Neuron (in vitro differentiated cells): ENCODE data around the gene BTN1A1.
A peak's percentile ranks its signal among the peaks of the same experiment; 100 is the strongest.
"Not testable (repeated sequence)": the region's sequence is repeated elsewhere in the genome, so short reads cannot be mapped to it uniquely, and the experiment has no call there.

Source experiments
- H2AFZ ChIP-seq: one replicate; pipeline ENCODE4 v1.6.1; 2013; ENCODE audit warnings: low read depth, mild to moderate bottlenecking, inconsistent platforms, low read length, moderate library complexity
- H3K27me3 ChIP-seq: one replicate; pipeline ENCODE4 v1.6.1; 2013; ENCODE audit warnings: low read length; ENCODE audit not compliant: insufficient read depth
- H3K36me3 ChIP-seq: one replicate; pipeline ENCODE4 v1.6.1; 2013; ENCODE audit warnings: low read length; ENCODE audit not compliant: insufficient read depth
- H3K4me1 ChIP-seq: one replicate; pipeline ENCODE4 v1.6.1; 2013; ENCODE audit warnings: low read length; ENCODE audit not compliant: insufficient read depth
- H3K4me3 ChIP-seq: 2 replicates; pipeline ENCODE4 v1.5.1; 2013; ENCODE audit warnings: mild to moderate bottlenecking, low read length, moderate library complexity
- H3K9me3 ChIP-seq: one replicate; pipeline ENCODE4 v1.6.1; 2013; ENCODE audit warnings: low read length

The BTN1A1 gene

DNA sequence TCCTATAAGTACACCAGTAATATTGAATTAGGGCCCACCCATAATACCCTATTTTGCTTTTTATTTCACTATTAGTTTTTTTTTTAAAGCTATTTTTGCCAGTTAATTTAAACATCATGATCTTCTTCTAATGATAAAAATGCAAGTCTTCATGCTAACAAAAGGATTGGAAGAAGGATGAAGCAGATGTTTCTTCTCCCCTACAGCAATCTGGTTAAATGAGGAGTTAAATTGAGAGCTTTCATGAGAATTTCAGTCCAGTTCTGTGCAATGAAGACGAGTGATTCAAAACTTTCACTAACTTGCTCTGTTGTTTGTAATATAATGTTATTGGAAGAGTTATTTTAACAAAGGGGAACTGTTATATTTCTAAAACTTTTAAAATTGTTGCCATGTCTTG, 41.5 kb downstream of the BTN1A1 start:
- Histone ChIP-seq H3K36me3 (peaks cover 38% of the 10 kb centered on the region), H3K4me1 (peaks cover 8% of the 10 kb centered on the region), H2AFZ (no peak overlapping the region), H3K27me3 (no peaks in the 10 kb centered on the region), H3K4me3 (no peak overlapping the region), H3K9me3 (no peaks in the 10 kb centered on the region)

DNA sequence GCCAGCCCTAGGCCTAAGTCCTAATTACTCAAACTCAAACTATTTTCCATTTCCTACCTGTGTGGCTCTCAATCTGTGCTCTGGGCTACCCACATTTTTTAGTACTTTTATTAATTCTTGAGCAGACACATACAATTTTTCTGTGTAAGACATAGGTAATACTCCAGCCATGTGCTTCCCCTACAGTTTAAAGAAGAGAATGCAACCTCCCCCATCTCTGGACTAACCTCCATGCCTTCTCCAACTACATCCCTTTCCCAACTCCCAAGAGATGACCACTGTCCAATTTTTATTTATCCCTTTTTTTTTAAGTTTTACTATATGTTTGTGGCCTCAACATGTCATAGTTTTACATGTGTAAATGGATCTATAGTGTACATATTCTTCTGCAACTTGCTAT, 43.9 kb downstream of the BTN1A1 start:
- Histone ChIP-seq H3K36me3 (peaks cover 41% of the 10 kb centered on the region), H3K4me3 (no peak overlapping the region), H3K9me3 (no peaks in the 10 kb centered on the region), H3K4me1 (peaks cover 6% of the 10 kb centered on the region), H3K27me3 (no peaks in the 10 kb centered on the region), H2AFZ (no peak overlapping the region)

DNA sequence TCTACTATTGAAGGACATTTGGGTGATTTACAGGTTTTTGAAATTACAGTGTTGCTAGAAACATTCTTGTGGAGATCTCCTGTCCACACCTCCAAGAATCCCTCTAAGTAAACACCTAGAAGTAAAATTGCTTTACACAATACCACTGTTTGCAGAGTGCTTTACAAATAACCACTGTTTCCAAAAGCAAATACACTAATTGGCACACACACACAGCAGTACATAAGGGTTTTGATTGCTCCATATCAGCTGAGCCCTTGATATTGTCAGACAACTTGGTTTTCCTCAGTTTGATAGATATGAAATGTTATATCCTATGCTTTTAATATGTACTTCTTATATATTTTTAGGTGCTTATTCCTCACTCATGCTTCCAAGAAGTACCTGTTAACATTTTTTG, 44.4 kb downstream of the BTN1A1 start:
- peaks cover 41% of the 10 kb centered on the region for H3K36me3 ChIP-seq
- H3K9me3 ChIP-seq = no peaks in the 10 kb centered on the region
- peaks cover 3% of the 10 kb centered on the region for H3K4me1 ChIP-seq
- no peak overlapping the region for H2AFZ ChIP-seq
- no peaks in the 10 kb centered on the region for H3K27me3 ChIP-seq
- no peak overlapping the region for H3K4me3 ChIP-seq

DNA sequence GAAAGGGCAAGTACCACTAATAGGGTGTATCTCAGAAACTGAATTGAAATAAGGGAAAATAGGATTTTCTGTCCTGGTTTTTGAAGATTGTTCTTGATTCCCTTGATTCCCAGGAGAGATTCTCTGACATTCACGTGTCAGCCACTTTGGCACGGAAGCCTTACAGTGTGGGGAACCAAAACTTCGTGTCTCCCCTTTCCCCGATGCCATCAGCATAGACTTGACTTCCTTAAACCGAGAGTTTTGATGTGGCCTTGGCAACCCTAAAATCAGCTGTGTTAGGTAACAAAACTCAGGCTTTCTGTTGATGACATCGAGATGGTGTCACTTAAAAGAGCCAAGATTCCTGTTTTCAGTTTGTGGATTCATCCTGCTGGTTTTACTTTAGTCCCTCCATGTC, 45.5 kb downstream of the BTN1A1 start:
- H3K27me3 ChIP-seq = no peaks in the 10 kb centered on the region
- no peak overlapping the region for H3K4me3 ChIP-seq
- no peak overlapping the region for H2AFZ ChIP-seq
- H3K36me3 ChIP-seq = peaks cover 33% of the 10 kb centered on the region
- H3K4me1 ChIP-seq = no peaks in the 10 kb centered on the region
- no peaks in the 10 kb centered on the region for H3K9me3 ChIP-seq

DNA sequence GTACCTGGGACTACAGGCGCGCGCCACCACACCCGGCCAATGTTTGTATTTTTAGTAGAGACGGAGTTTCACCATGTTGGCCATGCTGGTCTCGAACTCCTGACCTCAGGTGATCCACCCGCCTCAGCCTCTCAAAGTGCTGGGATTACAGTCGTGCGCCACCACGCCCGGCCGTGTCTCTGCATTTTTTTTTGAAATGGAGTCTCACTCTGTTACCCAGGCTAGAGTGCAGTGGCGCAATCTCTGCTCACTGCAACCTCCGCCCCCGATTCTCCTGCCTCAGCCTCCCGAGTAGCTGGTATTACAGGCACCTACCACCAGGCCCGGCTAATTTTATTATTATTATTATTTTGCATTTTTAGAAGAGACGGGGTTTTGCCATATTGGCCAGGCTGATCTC, 47.3 kb downstream of the BTN1A1 start:
- H2AFZ ChIP-seq, H3K4me3 ChIP-seq, H3K9me3 ChIP-seq, H3K4me1 ChIP-seq, H3K27me3 ChIP-seq: not testable (repeated sequence)
- peaks cover 31% of the 10 kb centered on the region for H3K36me3 ChIP-seq

DNA sequence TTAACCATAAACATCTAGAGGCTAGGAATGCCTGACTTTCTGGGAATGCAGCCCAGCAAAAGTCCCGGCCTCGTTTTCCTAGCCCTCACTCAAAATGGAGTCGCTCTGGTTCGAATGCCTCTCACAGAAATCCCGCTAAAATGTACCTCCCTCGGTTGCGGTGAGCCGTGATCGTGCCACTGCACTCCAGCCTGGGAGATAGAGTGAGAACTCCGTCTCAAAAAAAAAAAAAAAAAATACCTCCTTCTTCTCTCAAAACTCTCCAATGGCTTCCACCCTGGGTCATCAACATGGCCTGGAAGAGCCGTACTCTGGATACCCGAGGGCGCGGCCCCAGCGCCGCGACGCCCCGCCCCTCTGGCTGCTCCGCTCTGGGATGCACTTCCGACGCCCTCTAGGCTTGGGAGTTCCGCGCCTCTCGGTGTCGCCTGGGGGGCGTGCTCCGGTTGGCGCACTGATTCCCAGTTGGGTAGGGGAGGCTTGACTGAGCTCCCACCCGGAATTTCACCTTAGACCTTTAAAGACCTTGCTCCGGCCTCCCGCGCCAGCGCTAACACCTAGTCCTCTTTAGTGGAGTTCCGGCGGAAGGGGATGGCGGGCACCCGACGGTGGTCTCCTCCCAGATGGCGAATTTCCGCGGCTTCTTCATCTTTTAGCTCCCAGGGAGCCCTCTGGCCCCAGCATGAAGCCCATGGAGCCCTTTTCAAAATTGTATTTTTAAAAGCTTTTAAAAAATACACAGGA, 50.3 kb downstream of the BTN1A1 start:
- Histone ChIP-seq H3K27me3 (no peaks in the 10 kb centered on the region), H2AFZ (peak overlapping the region; percentile 76), H3K9me3 (no peaks in the 10 kb centered on the region), H3K4me1 (peaks cover 13% of the 10 kb centered on the region), H3K36me3 (peaks cover 10% of the 10 kb centered on the region), H3K4me3 (peak overlapping the region; percentile 16)

DNA sequence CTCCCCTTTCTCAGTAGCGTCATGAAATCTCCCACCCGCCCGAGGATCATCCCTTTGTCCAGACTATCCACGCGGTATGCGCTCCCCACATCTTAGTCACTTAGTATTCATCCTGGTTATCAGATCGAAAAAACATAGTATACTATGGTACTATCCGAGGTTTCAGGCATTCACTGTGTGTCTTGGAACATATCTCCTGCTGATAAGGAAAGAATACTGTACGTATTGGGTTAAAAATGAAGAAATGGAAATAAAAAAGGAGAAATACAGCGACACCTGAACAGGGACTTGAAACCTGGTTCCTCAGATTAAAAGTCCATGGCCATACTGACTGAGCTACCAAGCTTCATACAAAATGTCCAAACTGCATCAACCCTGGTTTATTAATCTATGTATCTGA, 52.1 kb downstream of the BTN1A1 start:
- peak overlapping the region; percentile 60 for H3K4me3 ChIP-seq
- no peaks in the 10 kb centered on the region for H3K36me3 ChIP-seq
- peaks cover 20% of the 10 kb centered on the region for H3K4me1 ChIP-seq
- H3K27me3 ChIP-seq = no peaks in the 10 kb centered on the region
- no peaks in the 10 kb centered on the region for H3K9me3 ChIP-seq
- peak overlapping the region; percentile 56 for H2AFZ ChIP-seq

DNA sequence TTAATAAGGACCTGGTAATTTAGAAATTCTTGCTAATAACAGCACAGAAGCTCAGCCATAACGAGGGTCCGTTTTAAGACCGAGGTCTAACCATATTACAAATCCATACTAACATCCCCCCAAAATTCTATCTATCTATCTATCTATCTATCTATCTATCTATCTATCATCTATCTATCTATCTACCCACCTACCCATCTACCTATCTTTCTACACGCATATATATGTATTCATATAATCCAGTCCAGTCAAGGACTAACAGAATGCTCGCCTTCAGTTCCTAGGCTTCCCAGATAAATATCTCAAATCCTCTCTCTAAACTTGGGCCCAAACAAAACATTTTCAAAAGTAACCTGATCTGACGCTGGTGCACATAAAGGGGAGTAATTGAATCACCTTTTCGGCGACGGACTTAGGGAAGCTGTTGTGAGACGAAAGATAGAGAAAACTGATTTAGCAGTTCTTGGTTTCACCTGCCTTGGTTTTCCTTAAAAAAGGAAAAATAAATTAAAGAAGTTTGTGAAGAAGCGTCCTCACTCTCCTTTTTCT, 52.6 kb downstream of the BTN1A1 start:
- Histone ChIP-seq H2AFZ (peak overlapping the region; percentile 56), H3K36me3 (no peaks in the 10 kb centered on the region), H3K9me3 (no peaks in the 10 kb centered on the region), H3K4me3 (peak overlapping the region; percentile 60), H3K4me1 (peaks cover 20% of the 10 kb centered on the region), H3K27me3 (no peaks in the 10 kb centered on the region)

DNA sequence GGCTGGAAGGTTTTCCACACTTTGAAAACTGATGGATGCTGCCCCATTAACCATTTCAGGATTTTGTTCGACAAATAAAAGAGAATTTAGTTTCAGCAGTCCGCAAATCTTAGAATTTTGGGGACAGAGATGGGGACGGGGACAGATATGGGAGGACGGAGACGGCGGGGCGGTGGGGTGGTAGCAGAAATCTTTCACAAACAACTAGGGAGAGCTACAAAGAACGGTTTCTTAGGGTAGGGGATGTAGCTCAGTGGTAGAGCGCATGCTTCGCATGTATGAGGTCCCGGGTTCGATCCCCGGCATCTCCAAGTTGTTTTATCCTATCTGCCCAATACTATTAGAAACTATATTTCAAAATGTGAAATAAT, 53.1 kb downstream of the BTN1A1 start:
- Histone ChIP-seq H3K4me3 (peak overlapping the region; percentile 60), H3K36me3 (no peaks in the 10 kb centered on the region), H2AFZ (peak overlapping the region; percentile 56), H3K4me1 (peaks cover 20% of the 10 kb centered on the region), H3K27me3 (no peaks in the 10 kb centered on the region), H3K9me3 (no peaks in the 10 kb centered on the region)

DNA sequence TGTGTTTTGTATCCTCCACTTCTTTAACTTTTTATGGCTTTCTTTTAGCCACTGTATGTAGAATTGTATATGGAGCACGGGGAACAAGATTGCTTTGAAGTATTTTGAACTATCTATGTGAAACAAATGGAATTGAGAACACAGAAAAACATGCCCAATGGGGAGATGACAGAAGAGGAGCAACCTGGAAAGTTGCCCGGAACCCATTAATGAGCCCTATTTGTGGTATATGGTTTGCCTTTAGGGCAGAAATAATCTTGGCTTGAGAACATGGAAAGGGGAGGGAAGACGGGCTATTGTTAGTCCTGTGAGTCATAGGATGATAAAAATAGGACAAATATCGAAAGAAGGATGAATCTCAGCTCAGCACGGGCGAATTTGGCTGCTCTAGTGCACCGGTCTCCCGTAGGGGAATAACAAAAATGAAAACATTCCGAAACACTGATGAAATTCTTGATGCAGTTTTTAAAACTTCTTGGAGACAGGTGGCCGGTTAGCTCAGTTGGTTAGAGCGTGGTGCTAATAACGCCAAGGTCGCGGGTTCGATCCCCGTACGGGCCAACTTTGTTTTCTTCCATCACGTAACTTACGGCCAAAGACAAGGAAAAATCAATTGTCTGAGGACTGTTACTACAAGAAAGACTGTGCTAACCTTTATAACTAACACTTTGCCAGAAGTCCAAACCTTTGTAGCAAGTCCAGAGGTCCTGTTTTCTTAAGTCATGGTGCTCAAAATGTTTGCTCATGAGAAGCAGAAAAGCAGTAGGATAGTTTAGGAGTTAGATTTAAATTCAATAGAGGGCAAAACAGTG, 53.7 kb downstream of the BTN1A1 start:
- Histone ChIP-seq H3K27me3 (no peaks in the 10 kb centered on the region), H2AFZ (peak overlapping the region; percentile 56), H3K4me1 (peaks cover 20% of the 10 kb centered on the region), H3K4me3 (peak overlapping the region; percentile 60), H3K36me3 (no peaks in the 10 kb centered on the region), H3K9me3 (no peaks in the 10 kb centered on the region)

DNA sequence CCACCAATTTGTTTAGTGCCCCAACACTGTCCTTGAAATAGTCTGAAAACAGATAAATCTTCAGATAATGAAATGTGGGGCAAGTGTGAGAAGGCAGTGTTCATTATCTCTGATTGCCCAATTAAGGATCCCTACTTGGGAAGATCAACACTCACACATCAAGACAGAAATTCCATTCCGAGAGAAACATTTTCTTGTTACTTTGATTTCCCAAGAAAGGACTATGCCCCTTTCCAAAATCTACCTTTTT, 54.3 kb downstream of the BTN1A1 start:
- Histone ChIP-seq H3K4me1 (peaks cover 20% of the 10 kb centered on the region), H3K27me3 (no peaks in the 10 kb centered on the region), H3K4me3 (peak overlapping the region; percentile 60), H3K9me3 (no peaks in the 10 kb centered on the region), H2AFZ (no peak overlapping the region), H3K36me3 (no peaks in the 10 kb centered on the region)

DNA sequence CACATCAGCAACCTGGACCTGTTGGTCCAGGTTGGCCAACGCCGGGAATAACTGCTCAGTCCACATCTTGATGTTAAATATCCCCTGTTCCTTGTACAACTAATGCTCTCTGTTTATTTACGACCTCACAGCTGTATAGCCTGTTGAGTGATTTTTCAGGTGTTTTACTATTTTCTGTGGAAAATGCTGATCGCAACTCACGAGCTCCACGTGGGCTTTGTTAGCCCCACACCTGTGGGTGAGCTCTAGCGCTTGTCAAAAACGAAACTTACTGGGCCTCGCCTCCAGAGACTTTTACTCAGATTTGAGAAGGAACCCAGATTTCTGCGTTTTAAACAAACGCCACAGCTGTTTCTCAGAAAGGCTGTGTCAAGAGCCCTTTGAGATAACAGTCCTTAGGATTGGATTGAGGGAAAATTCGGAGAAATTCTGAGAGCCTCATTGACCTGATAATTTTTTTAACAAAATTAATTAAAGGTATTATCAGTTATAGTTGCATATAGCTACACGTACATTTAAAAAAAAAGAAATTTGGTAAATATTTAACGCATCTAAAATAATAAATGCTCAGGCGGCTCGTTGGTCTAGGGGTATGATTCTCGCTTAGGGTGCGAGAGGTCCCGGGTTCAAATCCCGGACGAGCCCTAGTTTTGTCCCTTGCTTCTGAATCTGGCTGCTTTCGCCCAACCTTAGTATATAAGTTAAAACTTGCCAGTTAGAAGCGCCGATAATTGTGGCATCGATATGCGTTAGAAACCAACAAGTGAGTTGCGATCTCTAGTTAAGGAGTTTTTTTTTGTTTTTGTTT, 54.8 kb downstream of the BTN1A1 start:
- Histone ChIP-seq H3K4me1 (peaks cover 20% of the 10 kb centered on the region), H3K4me3 (peak overlapping the region; percentile 60), H3K27me3 (no peaks in the 10 kb centered on the region), H3K36me3 (no peaks in the 10 kb centered on the region), H2AFZ (peak overlapping the region; percentile 40), H3K9me3 (no peaks in the 10 kb centered on the region)
